Progenitor cell of endocrine pancreas (in vitro differentiated cells): ENCODE measurements around the gene TVP23C. TPM values are rescaled to one million over a fixed set of nuclear protein-coding genes. Genes with fewer than 3 reads are reported as not detected.

Experiments used
- DNase-seq: peaks from one replicate; pipeline ENCODE4 v3.0.0; 2021; ENCODE audit warnings: low spot score; ENCODE audit not compliant: unreplicated experiment
- H3K27ac Mint-ChIP-seq: 2 replicates; pipeline ENCODE4 v1.8.0; 2021; ENCODE audit warnings: mild to moderate bottlenecking, moderate library complexity, mixed read lengths
- H3K27me3 Mint-ChIP-seq: 2 replicates; pipeline ENCODE4 v1.8.0; 2021; ENCODE audit warnings: mixed read lengths
- H3K36me3 Mint-ChIP-seq: 2 replicates; pipeline ENCODE4 v1.8.0; 2022; ENCODE audit warnings: mixed read lengths; ENCODE audit not compliant: insufficient read depth
- H3K4me1 Mint-ChIP-seq: 2 replicates; pipeline ENCODE4 v1.8.0; 2021; ENCODE audit warnings: low read depth, mixed read lengths
- H3K4me3 Mint-ChIP-seq: 2 replicates; pipeline ENCODE4 v1.8.0; 2021; ENCODE audit warnings: low read depth, mild to moderate bottlenecking, moderate library complexity, mixed read lengths
- H3K9me3 Mint-ChIP-seq: 2 replicates; pipeline ENCODE4 v1.8.0; 2021; ENCODE audit warnings: low read depth, mixed read lengths
- CTCF ChIP-seq: fragments of 200-600 bp; sonication (generic); IDR thresholded peaks from one replicate; pipeline ENCODE4 v1.5.0; 2021; ENCODE audit warnings: antibody characterized with exemption, mild to moderate bottlenecking; ENCODE audit not compliant: unreplicated experiment
- total RNA-seq: library from RNA; stranded (reverse); gene quantifications from 2 replicates; pipeline ENCODE4 v1.2.1, GENCODE V29; 2021

TVP23C gene
- total RNA-seq, 1 donor from 2014 or later: 41.7 TPM

GRCh38 chr17:15482476-15482875, 80.8 kb downstream of the TVP23C start:
- H3K4me1 Mint-ChIP-seq: no peaks in the 10 kb centered on the region
- no peak overlapping the region for H3K27ac Mint-ChIP-seq
- no peaks in the 10 kb centered on the region for H3K27me3 Mint-ChIP-seq
- no peak overlapping the region for H3K4me3 Mint-ChIP-seq
- no peak for DNase-seq
- no peak for TF ChIP-seq CTCF
- H3K9me3 Mint-ChIP-seq: no peaks in the 10 kb centered on the region
- H3K36me3 Mint-ChIP-seq: peaks cover 21% of the 10 kb centered on the region

GRCh38 chr17:15481481-15481880, 81.8 kb downstream of the TVP23C start:
- no peak overlapping the region for H3K4me3 Mint-ChIP-seq
- H3K27me3 Mint-ChIP-seq: no peaks in the 10 kb centered on the region
- H3K27ac Mint-ChIP-seq: no peak overlapping the region
- peaks cover 19% of the 10 kb centered on the region for H3K36me3 Mint-ChIP-seq
- no peak for DNase-seq
- H3K4me1 Mint-ChIP-seq: no peaks in the 10 kb centered on the region
- no peaks in the 10 kb centered on the region for H3K9me3 Mint-ChIP-seq
- no peak for TF ChIP-seq CTCF

GRCh38 chr17:15480204-15480603, 83.1 kb downstream of the TVP23C start:
- no peak overlapping the region for H3K27ac Mint-ChIP-seq
- H3K4me3 Mint-ChIP-seq: no peak overlapping the region
- no peak for TF ChIP-seq CTCF
- H3K36me3 Mint-ChIP-seq: peaks cover 19% of the 10 kb centered on the region
- no peaks in the 10 kb centered on the region for H3K27me3 Mint-ChIP-seq
- no peaks in the 10 kb centered on the region for H3K9me3 Mint-ChIP-seq
- H3K4me1 Mint-ChIP-seq: no peaks in the 10 kb centered on the region
- no peak for DNase-seq

- Mint-ChIP-seq H3K9me3 (no peaks in the 10 kb centered on the region), H3K27ac (no peak overlapping the region), H3K36me3 (peaks cover 18% of the 10 kb centered on the region)
Measured at GRCh38 chr17:15479703-15480102, 83.6 kb downstream of the TVP23C start.

GRCh38 chr17:15478845-15479244, 84.4 kb downstream of the TVP23C start:
- Mint-ChIP-seq H3K27ac (peak overlapping the region; percentile 10), H3K27me3 (no peaks in the 10 kb centered on the region), H3K4me3 (no peak overlapping the region), H3K9me3 (no peaks in the 10 kb centered on the region), H3K36me3 (peaks cover 21% of the 10 kb centered on the region), H3K4me1 (no peaks in the 10 kb centered on the region)
- no peak for TF ChIP-seq CTCF
- no peak for DNase-seq

More at GRCh38 chr17:15479703-15480102, 83.6 kb downstream of the TVP23C start:
- Mint-ChIP-seq H3K27me3 (no peaks in the 10 kb centered on the region), H3K4me3 (no peak overlapping the region), H3K4me1 (no peaks in the 10 kb centered on the region)
- no peak for TF ChIP-seq CTCF
- no peak for DNase-seq
